Measurements from ENCODE around the gene PSD4.

Gene PSD4

DNA sequence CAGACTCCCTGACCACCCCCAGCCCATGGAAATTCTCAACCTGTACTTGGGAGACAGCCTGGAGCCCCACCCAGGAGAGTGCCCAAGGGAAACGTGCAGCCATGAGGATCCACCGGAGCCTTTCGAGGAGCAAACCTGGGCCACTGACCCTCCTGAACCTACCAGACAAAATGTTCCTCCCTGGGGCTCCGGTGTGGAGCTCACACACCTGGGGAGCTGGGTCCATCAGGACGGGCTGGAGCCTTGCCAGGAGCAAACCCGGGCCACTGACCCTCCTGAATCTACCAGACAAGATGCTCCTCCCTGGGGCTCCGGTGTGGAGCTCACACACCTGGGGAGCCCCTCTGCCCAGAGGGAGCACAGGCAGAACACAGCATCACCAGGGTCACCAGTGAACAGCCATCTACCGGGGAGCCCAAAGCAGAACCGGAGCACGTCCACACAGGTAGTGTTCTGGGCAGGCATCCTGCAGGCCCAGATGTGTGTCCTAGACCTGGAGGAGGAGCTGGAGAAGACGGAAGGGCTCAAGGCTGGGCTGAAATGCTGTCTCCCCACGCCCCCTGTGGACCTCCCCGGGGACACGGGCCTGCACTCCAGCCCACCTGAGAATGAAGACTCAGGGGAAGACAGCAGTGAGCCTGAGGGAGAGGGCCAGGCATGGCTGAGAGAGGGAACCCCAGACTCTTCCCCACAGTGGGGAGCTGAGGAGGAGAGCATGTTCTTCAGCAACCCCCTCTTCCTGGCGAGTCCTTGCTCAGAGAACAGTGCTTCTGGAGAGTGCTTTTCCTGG lies 8.9 kb downstream of the PSD4 start:
- no peak for DNase-seq (ENCODE audit: low read depth)
- no peak for TF ChIP-seq CTCF (conservative IDR thresholded peaks at IDR 0.05; ENCODE audit: low read length)
- no peak overlapping the region for H3K4me3 ChIP-seq (ENCODE audit: low read length)

- no peak overlapping the region for H3K4me3 ChIP-seq (ENCODE audit: low read length)
- no peak for TF ChIP-seq CTCF (conservative IDR thresholded peaks at IDR 0.05; ENCODE audit: low read length)
- DNase-seq (ENCODE audit: low read depth): no peak
Measured at GRCh38 chr2:113183264-113183663, 9.5 kb downstream of the PSD4 start.

DNA sequence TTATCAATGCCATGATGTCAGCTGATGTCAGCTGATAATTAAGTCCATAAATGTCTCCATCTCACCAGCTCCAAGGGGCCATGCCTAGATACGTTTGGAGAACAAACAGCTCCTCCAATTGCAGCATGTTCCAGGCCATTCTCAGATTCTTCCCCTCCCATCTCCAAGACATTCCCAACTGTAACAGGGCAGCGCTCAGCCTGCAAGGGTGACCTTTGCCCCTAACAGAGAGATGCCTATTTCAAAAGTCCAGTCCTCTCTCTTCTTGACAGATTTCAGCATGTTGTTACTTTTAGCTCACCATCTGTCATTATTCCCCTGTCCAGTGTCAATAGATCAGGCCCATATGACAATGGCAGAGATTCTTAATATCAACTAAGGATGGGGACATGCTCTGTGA lies 9.9 kb downstream of the PSD4 start:
- no peak overlapping the region for H3K4me3 ChIP-seq (ENCODE audit: low read length)
- TF ChIP-seq CTCF (conservative IDR thresholded peaks at IDR 0.05; ENCODE audit: low read length): no peak
- no peak for DNase-seq (ENCODE audit: low read depth)

DNA sequence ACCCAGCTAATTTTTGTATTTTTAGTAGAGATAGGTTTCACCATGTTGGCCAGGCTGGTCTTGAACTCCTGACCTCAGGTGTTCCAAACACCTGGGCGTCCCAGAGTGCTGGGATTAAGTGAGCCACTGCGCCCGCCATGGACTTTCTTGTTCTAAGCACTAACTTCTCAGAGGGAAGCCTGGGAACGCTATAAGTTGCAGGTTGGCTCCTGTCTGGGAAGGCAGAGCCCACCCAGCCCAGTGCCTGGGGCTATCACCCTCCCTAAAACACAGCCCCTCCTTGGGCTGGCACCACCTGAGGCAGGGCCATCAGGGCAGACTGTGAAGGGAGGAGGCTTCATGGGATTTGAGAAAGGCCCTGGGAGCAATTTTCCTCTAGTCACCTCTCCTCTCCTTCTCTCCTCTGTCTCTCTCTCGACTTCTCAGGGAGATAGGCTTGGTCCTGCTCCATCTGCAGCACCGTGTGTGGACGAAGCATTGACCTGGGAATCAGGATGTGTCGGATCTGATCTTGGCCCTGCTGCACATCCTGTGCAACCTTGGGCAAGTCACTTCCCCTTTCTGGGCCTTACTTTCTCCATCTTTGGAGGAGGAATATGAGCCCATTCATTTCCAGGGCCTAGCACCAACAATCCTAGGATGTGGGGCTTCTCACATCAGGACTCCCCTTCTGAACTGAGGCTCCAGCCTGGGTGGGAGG lies 10.9 kb downstream of the PSD4 start:
- DNase-seq (ENCODE audit: low read depth): no peak
- H3K4me3 ChIP-seq (ENCODE audit: low read length): no peak overlapping the region
- no peak for TF ChIP-seq CTCF (conservative IDR thresholded peaks at IDR 0.05; ENCODE audit: low read length)

- TF ChIP-seq CTCF (conservative IDR thresholded peaks at IDR 0.05; ENCODE audit: low read length): no peak
- DNase-seq (ENCODE audit: low read depth): no peak
- no peak overlapping the region for H3K4me3 ChIP-seq (ENCODE audit: low read length)
Measured at GRCh38 chr2:113185664-113186432, 12.1 kb downstream of the PSD4 start.

DNA sequence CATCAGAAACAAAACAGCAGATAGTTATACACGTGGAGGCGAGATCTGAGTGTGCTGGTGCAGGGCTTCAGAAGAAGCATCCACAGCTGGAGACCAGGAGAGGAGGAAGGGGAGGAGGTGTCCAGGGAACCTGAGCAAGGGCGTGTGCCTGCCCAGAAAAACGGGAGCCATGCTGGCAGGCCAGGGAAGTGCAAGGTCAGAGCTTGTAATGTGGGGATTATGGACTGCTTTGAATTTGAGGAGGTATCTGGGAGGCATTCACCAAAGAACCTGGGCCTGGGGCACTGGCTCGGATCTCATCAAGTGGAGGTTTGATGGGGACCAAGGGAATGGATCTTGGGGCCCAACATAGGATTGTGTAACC lies 12.6 kb downstream of the PSD4 start:
- H3K4me3 ChIP-seq (ENCODE audit: low read length): no peak overlapping the region
- no peak for TF ChIP-seq CTCF (conservative IDR thresholded peaks at IDR 0.05; ENCODE audit: low read length)
- no peak for DNase-seq (ENCODE audit: low read depth)

Data from AG10803 (cell line).